Erythroblast (primary cell): Measurements from ENCODE around the gene TRMT2A.

Source experiments
- GATA1 ChIP-seq: IDR thresholded peaks from 2 replicates; pipeline ENCODE4 v1.6.1; 2011; ENCODE audit warnings: low read depth, mild to moderate bottlenecking, control low read depth, low read length, moderate library complexity
- POLR2A ChIP-seq: IDR thresholded peaks from 2 replicates; pipeline ENCODE4 v1.6.1; 2011; ENCODE audit warnings: mild to moderate bottlenecking, low read length

GRCh38 chr22:20165913-20166312 is 48.9 kb upstream of the TRMT2A start:
- no peak for TF ChIP-seq POLR2A
- TF ChIP-seq GATA1: no peak
